Naive thymus-derived CD4-positive, alpha-beta T cell (primary cell): ENCODE measurements around the gene CETP. TPM values are rescaled to one million over a fixed set of nuclear protein-coding genes. Genes with fewer than 3 reads are reported as not detected.
"Not testable (repeated sequence)": the region's sequence is repeated elsewhere in the genome, so short reads cannot be mapped to it uniquely, and the experiment has no call there.

Experiments used
- ATAC-seq: fragments of 150-1000 bp; cut with Tn5 transposase; 2 replicates; pipeline ENCODE4 v1.10.0; 2021; ENCODE audit warnings: mild to moderate bottlenecking, moderate library complexity
- CTCF ChIA-PET: fragments of 350-600 bp; sonication (Branson Sonifier 250); formaldehyde crosslinking; loops from one replicate; lab custom pipeline; 2021; ENCODE audit warnings: antibody characterized with exemption; lab: Charles Lee
- POLR2A ChIA-PET: fragments of 350-600 bp; sonication (Branson Sonifier 250); formaldehyde crosslinking; loops from one replicate; lab custom pipeline; 2021; ENCODE audit warnings: antibody characterized with exemption, inconsistent platforms; lab: Charles Lee
- DNase-seq, 9 donors: peaks; one replicate each; pipeline versions ENCODE4 v3.0.0 to v3.0.0-alpha.2; 2020 to 2022; ENCODE audit warnings: mixed read lengths in 1 of 9
- H3K27ac ChIP-seq: one replicate; pipeline ENCODE4 v1.7.0; 2013; ENCODE audit warnings: mild to moderate bottlenecking, low read depth, low read length, moderate library complexity
- H3K27me3 ChIP-seq, 2 donors: one replicate each; pipeline ENCODE4 v1.7.0; 2013; ENCODE audit warnings: low read length in 2 of 2, mild to moderate bottlenecking in 2 of 2, moderate library complexity in 2 of 2; ENCODE audit not compliant: control insufficient read depth in 2 of 2, insufficient read depth in 2 of 2
- H3K36me3 ChIP-seq, 3 experiments: 1 replicate in 2 of 3; 2 replicates in 1 of 3; pipeline ENCODE4 v1.7.0; 2013; ENCODE audit warnings: low read length in 3 of 3, mild to moderate bottlenecking in 3 of 3, moderate library complexity in 1 of 3; ENCODE audit not compliant: insufficient read depth in 3 of 3, control insufficient read depth in 2 of 3
- H3K4me1 ChIP-seq, 2 donors: one replicate each; pipeline ENCODE4 v1.7.0; 2013; ENCODE audit warnings: low read length in 2 of 2, mild to moderate bottlenecking in 2 of 2, moderate library complexity in 1 of 2; ENCODE audit not compliant: control insufficient read depth in 2 of 2, insufficient read depth in 2 of 2
- H3K4me3 ChIP-seq: 2 replicates; pipeline ENCODE4 v1.7.0; 2013; ENCODE audit warnings: mild to moderate bottlenecking, low read length
- H3K9me3 ChIP-seq, 3 experiments: 1 replicate in 2 of 3; 2 replicates in 1 of 3; pipeline ENCODE4 v1.7.0; 2013; ENCODE audit warnings: low read length in 3 of 3; ENCODE audit not compliant: control insufficient read depth in 2 of 3
- H3K27ac Mint-ChIP-seq, 9 donors: one replicate each; pipeline ENCODE4 v1.8.0; 2020 to 2022; ENCODE audit warnings: mixed read lengths in 9 of 9, mild to moderate bottlenecking in 8 of 9, moderate library complexity in 5 of 9, inconsistent platforms in 2 of 9
- H3K27me3 Mint-ChIP-seq, 5 donors: one replicate each; pipeline ENCODE4 v1.8.0; 2021 to 2022; ENCODE audit warnings: mixed read lengths in 5 of 5, mild to moderate bottlenecking in 1 of 5
- H3K36me3 Mint-ChIP-seq, 5 donors: one replicate each; pipeline ENCODE4 v1.8.0; 2020 to 2022; ENCODE audit warnings: mixed read lengths in 5 of 5, mild to moderate bottlenecking in 3 of 5, inconsistent platforms in 1 of 5
- H3K4me1 Mint-ChIP-seq, 7 donors: one replicate each; pipeline ENCODE4 v1.8.0; 2020 to 2022; ENCODE audit warnings: mixed read lengths in 7 of 7, mild to moderate bottlenecking in 3 of 7, inconsistent platforms in 1 of 7
- H3K4me3 Mint-ChIP-seq, 10 donors: one replicate each; pipeline ENCODE4 v1.8.0; 2020 to 2022; ENCODE audit warnings: mild to moderate bottlenecking in 10 of 10, mixed read lengths in 10 of 10, moderate library complexity in 6 of 10, inconsistent platforms in 2 of 10
- H3K9me3 Mint-ChIP-seq, 11 donors: one replicate each; pipeline ENCODE4 v1.8.0; 2020 to 2022; ENCODE audit warnings: mixed read lengths in 11 of 11, mild to moderate bottlenecking in 4 of 11, inconsistent platforms in 1 of 11, moderate library complexity in 1 of 11
- intact Hi-C, 2 donors: fragments of 100-400 bp; cut with micrococcal nuclease; formaldehyde crosslinking; loops; one replicate each; pipeline ENCODE4 v1.15.1; 2023
- polyA plus RNA-seq, 2 donors: library from polyadenylated mRNA; unstranded; fragments of 300-500 nt; fragmentation: Illumina TruSeq; gene quantifications; one replicate each; pipeline ENCODE4 v1.2.3, GENCODE V29; 2021
- total RNA-seq, 6 experiments: library from RNA in 5 of 6; stranded (reverse) in 5 of 6; gene quantifications; 1 replicate in 5 of 6; 2 replicates in 1 of 6; pipeline ENCODE4 v1.2.3 and lab custom pipeline; 2021 to 2026

CETP gene
- total and polyA plus RNA-seq, 7 experiments from 2014 or later, result 0.17 to 0.25 TPM; not detected in 5

DNA sequence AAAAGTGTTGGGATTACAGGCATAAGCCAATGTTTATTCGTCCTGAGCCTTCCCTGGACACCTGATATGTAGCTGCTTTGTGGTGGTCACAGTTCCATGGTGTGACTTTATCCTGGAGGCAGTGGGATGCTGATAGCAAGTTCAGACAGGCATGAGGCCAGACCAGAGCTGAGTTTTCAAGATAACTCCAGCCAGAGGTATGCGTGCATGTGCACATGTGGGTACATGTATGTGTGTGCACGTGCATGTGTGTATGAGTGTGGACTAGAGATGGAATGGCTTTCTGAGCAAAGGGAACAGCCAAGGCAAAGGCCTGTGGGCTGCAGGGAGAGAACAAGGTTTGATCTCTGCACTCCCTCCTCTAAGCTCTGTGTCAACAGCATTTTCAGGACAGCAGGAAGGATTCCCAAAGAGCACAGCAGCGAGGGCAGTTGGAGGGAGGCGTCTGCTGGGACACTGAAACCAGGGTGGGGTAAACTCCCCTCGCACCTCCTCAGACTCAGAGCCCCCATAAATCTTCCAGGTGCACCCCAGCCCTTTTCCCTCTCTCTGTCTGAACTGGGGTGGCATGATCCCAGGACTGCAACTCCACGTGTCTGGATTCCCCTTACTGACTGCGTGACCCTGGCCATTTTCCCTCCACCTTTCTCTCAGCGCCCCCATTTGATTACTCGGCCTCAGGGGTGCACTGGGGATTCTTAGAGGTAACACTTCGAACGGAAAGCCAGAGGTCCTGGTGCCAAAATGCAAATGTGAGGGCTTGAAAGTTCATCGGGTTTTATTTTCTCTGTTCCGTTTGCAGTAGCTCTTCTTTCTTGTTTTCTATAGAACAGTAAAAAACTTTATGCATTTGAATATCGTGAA, 42.9 kb downstream of the CETP start:
- peak overlapping the region; percentile 43 to 91 (median 88) for H3K27ac Mint-ChIP-seq
- no peak for DNase-seq
- peaks cover 56 to 93% (median 79%) of the 10 kb centered on the region in 7 donors for H3K4me1 Mint-ChIP-seq
- Histone ChIP-seq H3K4me1 (peaks cover 63 to 68% of the 10 kb centered on the region in 2 donors), H3K27ac (peak overlapping the region; percentile 54), H3K4me3 (no peak overlapping the region), H3K36me3 (peaks cover 0 to 24% (median 3%) of the 10 kb centered on the region in 3 experiments), H3K27me3 (no peaks in the 10 kb centered on the region), H3K9me3 (no peaks in the 10 kb centered on the region)
- peak overlapping the region in 9 of 10 donors; percentile 13 to 74 (median 55) for H3K4me3 Mint-ChIP-seq
- peaks cover 8 to 42% (median 32%) of the 10 kb centered on the region in 5 donors for H3K36me3 Mint-ChIP-seq
- ChIA-PET POLR2A (interaction anchor here (0.8 to 13.1 kb wide), 7 partner anchors 8 to 37 kb away, joined by 3 to 182 read pairs (median 5); partner anchors contain the start of gene NLRC5), CTCF (interaction anchor here (1.1 to 1.5 kb wide), 4 partner anchors 15 to 40 kb away, joined by 3 to 5 read pairs (median 4); partner anchors contain the start of gene NLRC5)
- intact Hi-C loops, result loop anchor here in 1 of 2 donors (1.0 kb wide), 1 partner anchor 10 kb away; no protein-coding TSS in a partner anchor
- no peaks in the 10 kb centered on the region for H3K9me3 Mint-ChIP-seq
- H3K27me3 Mint-ChIP-seq, result no peaks in the 10 kb centered on the region
- no peak for ATAC-seq

- H3K27me3 ChIP-seq, intact Hi-C loops, H3K9me3 ChIP-seq, H3K4me3 ChIP-seq, H3K27me3 Mint-ChIP-seq, DNase-seq, ATAC-seq, H3K9me3 Mint-ChIP-seq: not testable (repeated sequence)
- peaks cover 63 to 69% of the 10 kb centered on the region in 2 donors for H3K4me1 ChIP-seq
- H3K36me3 ChIP-seq, result peaks cover 0 to 24% (median 3%) of the 10 kb centered on the region in 3 experiments
- peaks cover 8 to 47% (median 39%) of the 10 kb centered on the region in 5 donors for H3K36me3 Mint-ChIP-seq
- H3K27ac ChIP-seq, result peak overlapping the region; percentile 34
- H3K27ac Mint-ChIP-seq, result peak overlapping the region in 8 of 9 donors; percentile 38 to 91 (median 80)
- POLR2A ChIA-PET, result interaction anchor here (1.0 to 13.1 kb wide), 3 partner anchors 9 to 22 kb away, joined by 3 to 182 read pairs (median 102); partner anchors contain the start of gene NLRC5
- H3K4me3 Mint-ChIP-seq, result peak overlapping the region in 5 of 10 donors; percentile 28 to 65 (median 56)
- H3K4me1 Mint-ChIP-seq, result peaks cover 63 to 93% (median 79%) of the 10 kb centered on the region in 7 donors
- CTCF ChIA-PET, result interaction anchor here (1.1 to 1.5 kb wide), 5 partner anchors 16 to 41 kb away, joined by 3 to 5 read pairs (median 4); partner anchors contain the start of gene NLRC5
These were observed 43.8 kb downstream of the CETP start for GRCh38 chr16:57005597-57005996.

DNA sequence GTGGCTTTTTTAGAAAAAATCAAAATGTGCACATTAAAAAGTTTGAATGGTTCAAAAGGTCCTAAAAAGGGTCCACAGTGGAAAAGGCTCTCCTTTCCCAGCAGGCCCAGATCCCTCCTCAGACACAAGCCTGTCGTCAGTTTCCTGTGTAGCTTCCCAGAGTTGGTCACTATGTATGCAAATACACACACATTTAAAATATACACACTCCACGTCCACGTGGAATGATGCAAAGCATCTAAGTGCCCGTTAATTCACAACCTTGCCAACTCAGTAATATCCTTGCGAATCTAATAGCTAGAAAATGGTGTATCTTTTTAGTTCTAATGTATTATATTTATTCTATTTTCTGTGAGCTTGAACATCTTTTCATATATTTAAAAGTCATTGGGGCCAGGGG, 45.3 kb downstream of the CETP start:
- H3K9me3 Mint-ChIP-seq, result peaks cover 0 to 2% (median 0%) of the 10 kb centered on the region in 11 donors
- Histone ChIP-seq H3K27me3 (no peaks in the 10 kb centered on the region), H3K4me1 (peaks cover 69 to 75% of the 10 kb centered on the region in 2 donors), H3K36me3 (peaks cover 0 to 24% (median 3%) of the 10 kb centered on the region in 3 experiments), H3K4me3 (no peak overlapping the region), H3K9me3 (no peaks in the 10 kb centered on the region), H3K27ac (peak overlapping the region; percentile 52)
- no peaks in the 10 kb centered on the region for H3K27me3 Mint-ChIP-seq
- H3K4me3 Mint-ChIP-seq, result peak overlapping the region in 6 of 10 donors; percentile 23 to 67 (median 49)
- CTCF ChIA-PET, result interaction anchor here (1.0 kb wide), 1 partner anchor 43 kb away, joined by 3 read pairs; no protein-coding TSS in a partner anchor
- H3K4me1 Mint-ChIP-seq, result peaks cover 56 to 93% (median 80%) of the 10 kb centered on the region in 7 donors
- ATAC-seq (no peak), DNase-seq (no peak)
- H3K27ac Mint-ChIP-seq, result peak overlapping the region in 8 of 9 donors; percentile 21 to 94 (median 72)
- POLR2A ChIA-PET, result interaction anchor here (0.7 to 13.1 kb wide), 8 partner anchors 9 to 162 kb away, joined by 3 to 182 read pairs (median 8); partner anchors contain the start of gene NLRC5
- intact Hi-C loops, result no loop called here
- peaks cover 8 to 45% (median 34%) of the 10 kb centered on the region in 5 donors for H3K36me3 Mint-ChIP-seq

- Mint-ChIP-seq H3K4me1 (peaks cover 58 to 94% (median 81%) of the 10 kb centered on the region in 7 donors), H3K36me3 (peaks cover 8 to 46% (median 31%) of the 10 kb centered on the region in 5 donors), H3K9me3 (peaks cover 0 to 2% (median 0%) of the 10 kb centered on the region in 11 donors), H3K27me3 (no peaks in the 10 kb centered on the region), H3K4me3 (peak overlapping the region in 2 of 10 donors; percentile 41 to 54), H3K27ac (peak overlapping the region in 6 of 9 donors; percentile 21 to 94 (median 84))
- Histone ChIP-seq H3K9me3 (no peaks in the 10 kb centered on the region), H3K4me1 (peaks cover 73 to 79% of the 10 kb centered on the region in 2 donors), H3K27ac (peak overlapping the region; percentile 52), H3K36me3 (peaks cover 0 to 24% (median 3%) of the 10 kb centered on the region in 3 experiments), H3K27me3 (no peaks in the 10 kb centered on the region), H3K4me3 (no peak overlapping the region)
- ChIA-PET CTCF (interaction anchor here (0.6 to 1.0 kb wide), 2 partner anchors 20 to 44 kb away, joined by 3 read pairs; no protein-coding TSS in a partner anchor), POLR2A (interaction anchor here (0.6 to 13.1 kb wide), 10 partner anchors 9 to 162 kb away, joined by 3 to 182 read pairs (median 4); partner anchors contain the start of gene NLRC5)
- DNase-seq, result no peak
- no peak for ATAC-seq
- intact Hi-C loops, result no loop called here
These were observed 45.8 kb downstream of the CETP start for GRCh38 chr16:57007530-57007929.

GRCh38 chr16:57008440-57008839, 46.7 kb downstream of the CETP start:
- peaks cover 78 to 86% of the 10 kb centered on the region in 2 donors for H3K4me1 ChIP-seq
- no peak overlapping the region for H3K4me3 ChIP-seq
- peaks cover 49 to 95% (median 82%) of the 10 kb centered on the region in 7 donors for H3K4me1 Mint-ChIP-seq
- intact Hi-C loops, result no loop called here
- ChIA-PET POLR2A (interaction anchor here (1.2 to 13.1 kb wide), 6 partner anchors 8 to 32 kb away, joined by 3 to 182 read pairs (median 26); partner anchors contain the start of gene NLRC5), CTCF (no interaction called here)
- peaks cover 0 to 19% (median 3%) of the 10 kb centered on the region in 3 experiments for H3K36me3 ChIP-seq
- H3K4me3 Mint-ChIP-seq, result peak overlapping the region in 4 of 10 donors; percentile 31 to 66 (median 49)
- peaks cover 8 to 47% (median 31%) of the 10 kb centered on the region in 5 donors for H3K36me3 Mint-ChIP-seq
- peak overlapping the region in 6 of 9 donors; percentile 62 to 97 (median 92) for H3K27ac Mint-ChIP-seq
- peak overlapping the region; percentile 52 for H3K27ac ChIP-seq
- ATAC-seq (no peak), DNase-seq (no peak)
- peaks cover 0 to 2% (median 0%) of the 10 kb centered on the region in 11 donors for H3K9me3 Mint-ChIP-seq
- H3K27me3 Mint-ChIP-seq, result no peaks in the 10 kb centered on the region
- H3K9me3 ChIP-seq, result no peaks in the 10 kb centered on the region
- no peaks in the 10 kb centered on the region for H3K27me3 ChIP-seq
